ENCODE measurements around the gene PPP1R9A.
A peak's percentile ranks its signal among the peaks of the same experiment; 100 is the strongest.

Gene PPP1R9A

GRCh38 chr7:94975336-94975735 lies 67.9 kb downstream of the PPP1R9A start:
- no peak for TF ChIP-seq GATA3 (IDR thresholded peaks at IDR 0.05; ENCODE audit: low read depth, low read length)
- TF ChIP-seq GATA2 (IDR thresholded peaks at IDR 0.05; ENCODE audit: low read depth, low read length), result no peak

DNA sequence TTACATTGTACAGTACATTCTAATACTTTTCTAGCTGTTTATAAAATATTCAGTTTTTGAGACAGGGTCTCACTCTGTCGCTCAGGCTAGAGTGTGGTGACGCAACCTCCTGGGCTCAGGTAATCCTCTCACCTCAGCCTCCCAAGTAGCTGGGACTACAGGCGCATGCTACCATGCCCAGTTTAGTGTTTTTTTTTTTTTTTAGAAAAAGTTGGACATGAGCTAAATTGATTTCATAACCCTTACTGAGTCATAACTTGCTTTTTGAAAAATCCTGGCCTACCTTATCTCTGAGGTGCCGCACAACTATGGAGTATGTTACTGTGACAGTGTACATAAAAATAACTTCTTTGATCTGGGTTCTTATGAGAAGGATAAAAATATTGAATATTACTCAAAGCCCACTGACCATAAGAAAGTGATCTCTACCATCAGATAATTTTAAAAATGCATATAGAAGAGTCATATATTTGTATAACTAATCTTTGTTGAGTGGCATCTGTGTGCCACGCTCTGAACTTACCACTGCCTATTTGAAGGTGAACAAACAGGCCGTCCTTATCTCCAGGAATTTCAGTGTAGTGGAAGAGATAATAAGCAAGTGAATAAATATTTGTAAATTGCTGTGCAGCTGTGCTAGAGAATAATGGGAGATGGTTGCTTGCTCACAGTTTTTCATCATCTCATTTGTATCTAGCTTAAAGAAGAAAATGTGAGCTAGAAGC lies 73.2 kb downstream of the PPP1R9A start:
- no peak for TF ChIP-seq GATA2 (IDR thresholded peaks at IDR 0.05; ENCODE audit: low read depth, low read length)

- TF ChIP-seq GATA2 (IDR thresholded peaks at IDR 0.05; ENCODE audit: low read depth, low read length), result no peak
Measured at GRCh38 chr7:94995921-94996320, 88.5 kb downstream of the PPP1R9A start.

GRCh38 chr7:94996369-94996768 lies 89.0 kb downstream of the PPP1R9A start:
- TF ChIP-seq GATA2 (IDR thresholded peaks at IDR 0.05; ENCODE audit: low read depth, low read length) (no peak), GATA3 (IDR thresholded peaks at IDR 0.05; ENCODE audit: low read depth, low read length) (peak; percentile 37; the same call in 1 of the 2 replicates)

- TF ChIP-seq GATA3 (IDR thresholded peaks at IDR 0.05; ENCODE audit: low read depth, low read length) (no peak), GATA2 (IDR thresholded peaks at IDR 0.05; ENCODE audit: low read depth, low read length) (no peak)
Measured at GRCh38 chr7:94997547-94997946, 90.2 kb downstream of the PPP1R9A start.

- TF ChIP-seq GATA2 (IDR thresholded peaks at IDR 0.05; ENCODE audit: low read depth, low read length) (no peak), GATA3 (IDR thresholded peaks at IDR 0.05; ENCODE audit: low read depth, low read length) (no peak)
Measured at GRCh38 chr7:94998266-94999068, 91.1 kb downstream of the PPP1R9A start.

DNA sequence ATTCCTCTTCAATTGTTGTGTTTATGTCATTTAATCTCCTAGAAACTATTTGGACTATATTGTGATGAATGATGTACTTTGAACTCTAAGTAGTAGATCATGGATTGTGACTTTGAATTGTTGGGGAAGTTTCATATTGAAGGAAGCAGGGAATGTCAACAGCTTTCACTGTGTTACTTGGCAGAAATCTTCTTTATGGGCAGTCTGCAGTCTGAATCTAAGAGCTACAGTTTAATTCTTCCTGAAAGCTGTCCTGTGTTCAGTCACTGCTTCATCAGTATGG lies 91.6 kb downstream of the PPP1R9A start:
- no peak for TF ChIP-seq GATA2 (IDR thresholded peaks at IDR 0.05; ENCODE audit: low read depth, low read length)
- no peak for TF ChIP-seq GATA3 (IDR thresholded peaks at IDR 0.05; ENCODE audit: low read depth, low read length)

DNA sequence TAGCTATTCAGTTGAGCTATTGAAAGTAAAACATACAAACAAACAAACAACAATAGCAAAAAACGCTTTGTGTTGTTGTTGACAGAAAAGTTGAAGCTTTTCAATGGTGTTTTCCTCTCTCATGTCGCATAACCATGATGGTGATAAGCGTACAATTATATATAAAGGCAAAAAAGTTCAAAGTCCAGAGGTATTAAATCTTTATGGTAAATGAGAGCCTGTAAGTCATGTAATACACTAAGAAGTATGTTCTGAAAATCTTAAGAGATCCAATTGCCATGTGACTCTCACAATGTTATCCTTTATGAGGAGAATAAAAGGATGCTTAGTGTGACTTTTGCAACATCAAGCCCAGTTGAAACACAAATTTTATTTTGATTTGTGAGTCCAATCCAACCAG lies 93.9 kb downstream of the PPP1R9A start:
- no peak for TF ChIP-seq GATA2 (IDR thresholded peaks at IDR 0.05; ENCODE audit: low read depth, low read length)
- no peak for TF ChIP-seq GATA3 (IDR thresholded peaks at IDR 0.05; ENCODE audit: low read depth, low read length)

GRCh38 chr7:95001815-95002561 lies 94.6 kb downstream of the PPP1R9A start:
- TF ChIP-seq GATA2 (IDR thresholded peaks at IDR 0.05; ENCODE audit: low read depth, low read length), result no peak

DNA sequence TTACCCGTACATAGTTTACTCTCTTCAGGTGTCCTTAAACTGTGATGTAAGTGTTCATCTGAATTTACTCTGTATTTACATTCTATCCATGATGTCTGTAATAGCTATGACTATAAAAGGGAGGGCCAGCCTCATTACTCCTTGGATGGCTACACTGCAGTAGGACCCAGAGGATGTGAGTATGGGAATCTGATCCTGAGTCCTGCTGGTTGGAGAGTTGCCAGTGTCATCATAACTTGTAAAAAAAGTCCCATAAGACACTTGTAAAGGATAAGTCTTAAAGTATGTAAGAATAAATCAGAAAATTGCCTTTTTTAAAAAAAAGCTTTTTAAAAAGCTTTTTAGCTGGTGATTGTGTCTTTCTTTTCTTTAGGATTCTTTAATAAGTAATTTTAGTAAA lies 95.4 kb downstream of the PPP1R9A start:
- no peak for TF ChIP-seq GATA2 (IDR thresholded peaks at IDR 0.05; ENCODE audit: low read depth, low read length)
- TF ChIP-seq GATA3 (IDR thresholded peaks at IDR 0.05; ENCODE audit: low read depth, low read length), result no peak

- TF ChIP-seq GATA3 (IDR thresholded peaks at IDR 0.05; ENCODE audit: low read depth, low read length) (peak; percentile 79), GATA2 (IDR thresholded peaks at IDR 0.05; ENCODE audit: low read depth, low read length) (peak; percentile 75)
Measured at GRCh38 chr7:95004618-95005247, 97.3 kb downstream of the PPP1R9A start.

DNA sequence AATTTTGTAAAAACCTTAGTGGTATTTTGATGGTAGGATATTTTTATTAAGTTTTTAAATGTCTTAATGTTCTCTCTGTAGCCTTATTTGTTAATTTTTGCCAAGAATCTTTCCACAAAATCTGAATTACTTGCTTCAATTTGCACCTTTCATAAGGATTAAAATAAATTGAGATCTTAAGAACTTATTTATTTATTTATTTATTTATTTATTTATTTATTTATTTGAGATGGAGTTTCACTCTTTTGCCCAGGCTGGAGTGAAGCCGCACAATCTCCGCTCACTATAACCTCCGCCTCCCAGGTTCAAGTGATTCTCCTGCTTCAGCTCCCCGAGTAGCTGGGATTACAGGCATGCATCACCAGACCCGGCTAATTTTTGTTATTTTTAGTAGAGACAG lies 98.6 kb downstream of the PPP1R9A start:
- no peak for TF ChIP-seq GATA2 (IDR thresholded peaks at IDR 0.05; ENCODE audit: low read depth, low read length)
- no peak for TF ChIP-seq GATA3 (IDR thresholded peaks at IDR 0.05; ENCODE audit: low read depth, low read length)

- TF ChIP-seq GATA2 (IDR thresholded peaks at IDR 0.05; ENCODE audit: low read depth, low read length) (no peak), GATA3 (IDR thresholded peaks at IDR 0.05; ENCODE audit: low read depth, low read length) (no peak)
Measured at GRCh38 chr7:95011146-95011928, 103.9 kb downstream of the PPP1R9A start.

GRCh38 chr7:95011995-95012394 lies 104.6 kb downstream of the PPP1R9A start:
- TF ChIP-seq GATA3 (IDR thresholded peaks at IDR 0.05; ENCODE audit: low read depth, low read length) (no peak), GATA2 (IDR thresholded peaks at IDR 0.05; ENCODE audit: low read depth, low read length) (no peak)

All from SH-SY5Y (cell line).